PFSK-1 (cell line): ENCODE data around the gene CIART.

Source experiments
- REST ChIP-seq, 2 experiments: IDR thresholded peaks; 2 replicates each; pipeline versions ENCODE4 v1.6.1 to v1.8.0; 2011 to 2012; ENCODE audit warnings: low read depth in 2 of 2, low read length in 2 of 2, control low read depth in 1 of 2, inconsistent platforms in 1 of 2, mild to moderate bottlenecking in 1 of 2, moderate library complexity in 1 of 2; ENCODE audit not compliant: insufficient read depth in 1 of 2
- SIN3A ChIP-seq: IDR thresholded peaks from 2 replicates; pipeline ENCODE4 v1.6.1; 2012; ENCODE audit warnings: mild to moderate bottlenecking, low read length, moderate library complexity, borderline replicate concordance; ENCODE audit not compliant: insufficient read depth
- TAF1 ChIP-seq: IDR thresholded peaks from 2 replicates; pipeline ENCODE4 v1.6.1; 2012; ENCODE audit warnings: low read length, control low read depth, borderline replicate concordance; ENCODE audit not compliant: insufficient read depth

- TF ChIP-seq SIN3A, result no peak
- TF ChIP-seq TAF1, result no peak
- no peak for TF ChIP-seq REST (IDR thresholded peaks at IDR 0.05; ENCODE audit: insufficient read depth in 1 of 2, low read depth in 2 of 2, low read length in 2 of 2)
Observed at GRCh38 chr1:150261367-150261766, 21.0 kb upstream of the CIART start.
